Activated T-cell treated with anti-CD3 and anti-CD28 coated beads, Interleukin-2, amount 50 U/mL, for 48 hours (primary cell): ENCODE results near the gene CCT7.
A peak's percentile ranks its signal among the peaks of the same experiment; 100 is the strongest.
"Not testable (repeated sequence)": the region's sequence is repeated elsewhere in the genome, so short reads cannot be mapped to it uniquely, and the experiment has no call there.

Source experiments
- DNase-seq, 2 experiments: peaks; one replicate each; pipeline ENCODE4 v3.0.0-alpha.2; 2020

Gene CCT7

DNA sequence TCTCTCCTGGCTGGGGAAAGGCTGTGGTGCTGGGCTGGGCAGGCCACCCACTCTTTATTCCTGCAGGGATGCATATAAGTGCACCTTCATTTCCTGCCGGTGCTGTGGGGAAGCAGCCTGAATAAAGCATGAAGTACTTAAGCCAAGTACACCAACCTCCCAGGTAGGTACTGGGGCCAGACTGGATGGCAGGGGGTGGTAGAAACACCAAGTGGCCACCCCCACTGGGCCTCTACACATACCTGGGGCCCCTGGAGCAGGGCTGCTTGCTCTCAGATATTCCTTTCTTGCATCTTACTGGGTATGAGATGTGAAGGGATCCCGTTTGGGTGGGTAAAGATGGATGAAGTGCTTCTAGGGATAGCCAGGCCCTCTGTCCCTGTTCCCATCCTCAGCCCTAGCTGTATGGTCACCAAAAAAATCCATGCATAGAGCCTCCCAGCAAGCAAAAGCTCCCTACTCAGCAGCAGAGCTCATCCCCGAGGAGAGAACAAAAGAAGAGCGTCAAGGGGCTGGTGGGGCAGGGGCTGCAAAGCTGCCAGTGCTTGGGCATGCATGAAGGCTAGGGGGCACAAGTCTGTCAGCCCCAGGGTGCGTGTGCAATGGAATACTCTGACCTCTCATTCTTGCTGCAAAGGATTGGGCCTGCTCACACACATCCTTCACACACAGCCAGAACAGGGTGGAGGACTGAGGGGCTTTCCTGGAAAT, 22.0 kb downstream of the CCT7 start:
- DNase-seq: no peak

DNA sequence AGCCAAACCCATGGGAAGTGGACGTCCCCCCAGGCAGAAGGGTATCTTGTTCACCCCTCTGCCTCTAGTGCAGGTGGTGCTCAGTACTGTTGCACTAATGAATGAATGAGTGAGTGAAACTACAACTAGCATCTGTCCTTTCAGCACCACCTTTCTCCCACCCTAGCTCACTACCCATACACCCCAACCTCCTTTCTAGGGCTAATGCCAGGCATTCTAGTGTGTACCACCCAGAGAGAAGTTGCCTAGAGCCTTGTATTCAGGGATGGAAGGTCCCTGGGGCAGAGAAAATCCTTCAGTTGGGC, 22.5 kb downstream of the CCT7 start:
- DNase-seq: no peak

DNA sequence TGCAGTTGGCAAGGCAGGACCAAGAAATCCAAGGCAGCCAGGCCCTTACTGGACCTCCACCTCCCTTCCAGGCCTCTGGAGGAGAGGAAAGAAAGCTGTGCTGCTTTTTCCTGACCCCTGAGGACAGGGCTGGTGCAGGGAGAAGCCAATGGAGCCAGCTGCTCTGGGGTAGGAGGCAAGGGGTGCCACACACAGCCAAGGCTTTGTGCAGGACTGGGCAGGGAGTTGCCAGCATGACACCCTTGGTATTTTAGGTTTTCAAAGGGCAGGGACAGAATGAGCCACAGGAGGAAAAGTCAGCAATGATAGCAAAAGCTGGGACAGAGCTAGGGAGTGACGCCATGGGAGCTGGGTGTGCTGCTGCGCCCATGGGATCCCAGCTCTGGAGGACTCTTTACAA, 22.9 kb downstream of the CCT7 start:
- no peak for DNase-seq

DNA sequence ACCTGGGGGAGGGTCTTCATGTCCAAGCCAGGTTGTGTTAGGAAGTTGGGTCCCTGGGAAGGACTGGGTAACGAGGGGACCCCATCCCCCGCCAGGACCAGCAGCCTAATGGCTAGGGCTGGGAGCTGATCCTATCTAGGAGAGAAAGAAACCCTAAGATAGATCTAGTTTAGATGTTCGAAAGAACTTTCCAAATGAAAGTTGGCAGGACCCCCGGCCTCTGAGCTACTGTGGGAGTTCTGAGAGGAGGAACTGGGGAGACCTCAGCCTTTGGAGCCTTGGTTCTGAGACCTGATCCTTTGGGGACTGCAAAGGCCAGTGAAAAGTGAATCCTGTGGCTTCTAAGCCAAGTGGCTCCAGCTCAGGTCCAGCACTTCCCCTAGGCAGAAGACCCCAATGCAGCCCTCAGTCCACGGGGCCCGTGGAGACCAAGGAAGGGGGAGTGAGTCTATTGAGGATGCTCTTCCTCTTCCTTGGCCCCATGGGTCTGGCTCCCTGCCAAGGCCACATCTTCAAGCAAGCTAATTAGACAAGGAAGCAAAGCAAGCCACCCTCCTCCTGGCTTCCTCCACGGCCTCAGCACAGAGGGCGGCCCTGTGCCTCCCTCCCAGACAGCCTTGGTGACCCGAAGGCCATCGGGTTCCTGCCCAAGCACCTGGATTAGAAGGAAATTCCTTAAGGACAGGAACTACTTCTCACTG, 23.5 kb downstream of the CCT7 start:
- no peak for DNase-seq

DNA sequence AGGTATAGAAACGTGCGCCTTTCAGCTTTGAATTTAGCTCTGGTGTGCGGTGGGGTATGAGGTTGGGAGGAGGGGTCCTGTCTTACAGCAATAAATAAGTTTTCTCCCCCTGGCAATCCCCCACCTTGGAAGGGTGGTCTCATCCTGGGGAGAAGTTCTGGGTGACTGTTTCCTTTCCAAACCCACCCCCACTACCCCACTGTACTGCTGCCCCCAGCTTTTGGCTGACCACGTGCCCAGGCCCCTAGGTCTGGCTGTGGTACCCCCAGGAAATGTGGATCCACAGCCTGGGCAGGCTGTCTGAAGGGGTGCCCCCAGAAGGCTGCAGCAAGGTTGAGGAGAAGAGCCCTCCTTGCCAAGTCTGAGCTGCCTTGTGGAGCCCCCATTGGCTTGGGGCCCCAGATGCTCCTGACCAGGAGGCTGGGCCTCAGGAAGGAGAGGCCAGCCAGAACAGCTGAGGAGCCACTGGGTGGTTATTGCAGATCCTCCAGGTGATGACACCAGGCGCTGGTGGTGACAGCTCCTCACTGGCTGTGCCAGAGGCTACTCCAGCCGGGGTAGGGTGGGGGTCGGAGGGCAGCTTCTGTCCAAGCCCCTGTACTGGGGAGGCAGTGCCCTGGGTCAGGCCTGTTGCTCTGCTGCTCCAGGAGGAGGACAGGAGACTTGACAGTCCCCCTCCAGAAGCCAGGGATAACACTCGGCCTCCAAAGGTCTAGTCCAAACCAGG, 24.2 kb downstream of the CCT7 start:
- no peak for DNase-seq

DNA sequence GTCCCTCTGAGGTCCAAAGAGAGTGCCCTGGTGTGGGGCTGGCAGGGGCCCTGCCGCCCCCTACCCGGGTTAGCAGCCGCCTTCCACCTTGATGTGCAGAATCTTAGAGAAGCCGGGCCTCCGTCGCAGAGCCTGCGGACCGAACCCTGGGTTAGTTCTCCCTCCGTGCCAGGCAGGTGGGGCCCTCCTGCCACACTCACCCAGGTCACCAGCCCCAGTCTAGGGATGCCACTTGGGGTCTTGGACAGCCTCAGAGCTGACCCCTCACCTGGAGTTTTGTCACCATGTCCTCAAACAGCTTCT, 24.8 kb downstream of the CCT7 start:
- DNase-seq: no peak

DNA sequence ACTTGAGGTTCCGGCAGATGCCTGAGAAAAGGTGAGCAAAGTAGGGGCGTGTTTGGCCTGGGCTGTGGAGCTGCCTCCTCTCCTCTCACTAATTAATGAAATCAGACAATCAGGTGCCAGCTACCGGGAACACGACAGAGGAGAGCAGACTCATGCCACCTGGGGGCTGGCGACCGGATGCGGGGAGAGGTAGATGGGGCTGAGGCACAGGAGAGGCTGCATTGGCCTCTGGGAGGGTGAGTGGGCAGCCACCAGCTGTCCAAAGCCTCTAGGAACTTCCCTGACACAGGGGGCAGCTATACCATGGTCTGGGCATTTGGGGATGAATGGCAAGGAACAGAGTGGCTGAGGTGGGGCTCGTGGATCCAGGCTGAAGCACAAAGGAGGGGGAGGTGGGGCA, 25.2 kb downstream of the CCT7 start:
- no peak for DNase-seq

DNA sequence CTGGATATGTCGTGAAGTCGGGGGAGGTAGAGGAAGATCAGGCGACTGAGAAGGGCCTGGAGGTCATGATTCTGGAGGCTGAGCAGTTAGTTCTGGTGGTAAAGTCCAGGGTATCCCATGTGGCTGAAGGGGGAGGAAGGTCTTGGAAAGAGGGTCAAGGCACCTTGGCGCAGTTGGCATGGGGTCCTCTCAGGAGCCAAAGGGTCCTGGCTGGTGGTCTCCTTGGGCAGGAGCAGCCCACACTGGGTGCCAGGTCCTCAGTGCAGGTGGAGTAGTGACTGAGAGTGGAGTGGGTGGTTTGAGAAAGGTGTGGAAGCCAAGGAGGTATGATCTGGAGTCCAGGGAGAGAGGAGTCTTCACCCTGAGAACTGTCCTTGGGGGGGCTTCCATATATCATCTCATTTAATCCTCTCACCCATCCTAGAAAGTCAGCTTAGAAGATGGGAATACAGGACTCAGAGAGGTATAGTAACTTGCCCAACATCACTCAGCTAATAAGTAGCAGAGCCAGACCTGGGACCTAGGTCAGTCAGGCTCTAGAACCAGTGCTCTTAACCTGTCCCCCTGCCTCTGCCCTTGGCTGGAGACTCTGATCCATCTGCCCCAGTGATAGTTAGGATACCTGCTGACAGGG, 25.7 kb downstream of the CCT7 start:
- no peak for DNase-seq

- no peak for DNase-seq
Observed at GRCh38 chr2:73260338-73260984, 26.4 kb downstream of the CCT7 start.

- DNase-seq: no peak
Observed at GRCh38 chr2:73262108-73262651, 28.1 kb downstream of the CCT7 start.

DNA sequence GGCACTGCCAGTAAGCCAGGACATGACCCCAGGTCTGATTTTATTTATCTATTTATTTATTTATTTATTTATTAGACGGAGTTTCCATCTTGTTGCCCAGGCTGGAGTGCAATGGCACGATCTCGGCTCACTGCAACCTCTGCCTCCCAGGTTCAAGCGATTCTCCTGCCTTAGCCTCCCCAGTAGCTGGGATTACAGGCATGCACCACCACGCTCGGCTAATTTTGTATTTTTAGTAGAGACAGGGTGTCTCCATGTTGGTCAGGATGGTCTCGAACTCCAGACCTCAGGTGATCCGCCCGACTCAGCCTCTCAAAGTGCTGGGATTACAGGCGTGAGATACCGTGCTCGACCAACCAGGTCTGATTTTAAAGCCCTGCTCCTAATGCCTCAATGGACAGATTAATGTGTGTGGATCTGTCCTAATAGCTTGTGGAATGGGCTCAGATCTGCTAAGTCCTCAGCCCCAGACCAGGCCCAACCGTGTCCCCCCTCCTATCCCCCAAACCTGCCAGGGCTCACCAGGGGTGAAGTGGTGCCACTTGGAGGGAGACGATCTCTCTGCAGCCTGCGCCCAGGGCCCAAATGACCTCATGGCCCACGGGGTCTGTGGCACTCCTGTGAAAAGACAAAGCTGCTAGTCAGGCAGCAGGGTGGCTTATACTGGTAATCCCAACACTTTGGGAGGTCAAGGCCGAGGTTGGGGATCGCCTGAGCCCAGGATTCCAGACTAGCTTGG, 28.8 kb downstream of the CCT7 start:
- DNase-seq: not testable (repeated sequence)

DNA sequence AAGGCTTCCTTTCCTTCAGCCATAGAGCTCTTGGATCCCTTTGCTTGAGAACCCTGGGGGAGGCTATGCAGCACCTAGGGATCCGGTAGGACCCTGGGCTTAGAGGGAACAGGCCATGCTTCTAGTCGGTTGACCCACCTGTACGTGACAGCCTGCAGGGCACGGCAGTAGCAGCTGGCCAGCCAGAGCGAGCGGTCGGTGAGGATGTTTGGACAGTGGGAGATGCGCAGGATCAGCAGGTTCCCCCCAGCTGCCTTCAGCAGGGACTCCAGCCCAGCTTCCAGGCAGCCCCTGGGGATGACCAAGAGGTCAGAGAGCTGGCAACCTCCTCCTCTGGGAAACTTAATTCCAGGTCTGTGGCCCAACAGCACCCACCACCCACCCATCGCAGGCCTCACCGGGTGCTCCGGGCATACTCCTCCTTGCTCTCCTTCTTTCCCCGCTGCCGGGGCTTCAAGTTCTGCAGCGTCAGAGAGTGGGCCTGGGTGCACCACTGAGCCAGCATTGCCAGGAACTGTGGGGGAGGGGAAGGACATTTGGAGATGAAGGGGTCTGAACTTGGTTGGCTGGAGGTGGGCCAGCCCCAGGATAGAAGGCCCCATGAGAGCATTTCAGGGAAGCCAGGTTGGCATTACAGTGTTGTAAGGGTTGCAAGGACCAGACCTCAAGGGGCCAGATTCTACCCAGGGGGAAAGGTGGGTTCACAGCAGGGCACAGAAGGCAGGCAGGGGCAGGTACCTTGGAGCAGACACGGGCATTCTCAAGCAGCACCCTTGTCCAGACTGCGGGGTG, 29.6 kb downstream of the CCT7 start:
- no peak for DNase-seq

GRCh38 chr2:73264332-73264606, 30.2 kb downstream of the CCT7 start:
- DNase-seq: no peak

DNA sequence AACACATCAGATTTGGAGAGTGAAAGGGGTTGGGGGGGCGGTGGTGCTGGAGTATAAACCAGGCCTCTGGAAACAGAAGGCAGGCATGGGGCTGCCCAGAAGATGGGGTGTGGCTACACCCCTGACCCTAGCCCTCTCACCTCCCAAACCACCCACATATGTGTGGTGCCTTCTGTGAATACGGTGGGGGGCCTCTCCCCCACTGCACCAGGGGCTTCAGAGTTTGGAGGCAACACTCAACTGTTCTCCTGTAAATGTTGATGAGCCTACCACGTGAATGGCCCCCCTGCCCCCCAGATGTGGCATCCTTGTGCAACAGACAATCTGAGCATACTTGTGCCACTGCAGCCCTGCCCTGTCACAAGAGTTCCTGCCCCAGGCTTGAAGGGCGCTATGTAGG, 30.7 kb downstream of the CCT7 start:
- DNase-seq: no peak

- DNase-seq: no peak
Observed at GRCh38 chr2:73265298-73266060, 31.4 kb downstream of the CCT7 start.

- DNase-seq: no peak
Observed at GRCh38 chr2:73266061-73266901, 32.2 kb downstream of the CCT7 start.

- no peak for DNase-seq
Observed at GRCh38 chr2:73267008-73267407, 32.9 kb downstream of the CCT7 start.

DNA sequence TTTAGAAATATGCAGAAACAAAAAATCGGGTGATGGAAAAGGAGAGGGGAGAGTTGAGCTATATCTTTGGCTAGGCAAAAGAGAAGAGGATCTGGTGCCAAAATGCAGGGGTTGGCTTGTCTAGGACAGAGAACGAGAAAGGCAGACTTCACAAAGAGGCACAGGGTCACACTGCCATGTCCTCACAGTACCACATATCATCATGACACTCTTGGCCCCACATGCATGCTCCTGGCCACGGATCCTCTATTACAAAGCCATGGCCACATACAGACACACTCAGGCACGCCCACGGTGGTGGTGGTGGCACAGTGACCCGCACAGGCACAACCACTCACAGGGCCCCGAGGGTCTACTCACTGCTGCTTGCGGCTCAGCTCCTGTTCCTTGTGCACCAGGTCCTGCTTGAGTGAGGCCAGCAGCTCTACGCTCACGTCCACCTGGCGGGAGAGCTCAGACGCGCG, 34.3 kb downstream of the CCT7 start:
- no peak for DNase-seq

- peak; percentile 78 to 82 for DNase-seq
Observed at GRCh38 chr2:73268830-73269685, 35.0 kb downstream of the CCT7 start.
